ENCODE measurements around the gene SUFU. TPM values are rescaled to one million over a fixed set of nuclear protein-coding genes. Genes with fewer than 3 reads are reported as not detected.
A peak's percentile ranks its signal among the peaks of the same experiment; 100 is the strongest.
"Not testable (repeated sequence)": the region's sequence is repeated elsewhere in the genome, so short reads cannot be mapped to it uniquely, and the experiment has no call there.

SUFU gene
- total RNA-seq, 1 experiment from 2014 or later, result 2.4 TPM

DNA sequence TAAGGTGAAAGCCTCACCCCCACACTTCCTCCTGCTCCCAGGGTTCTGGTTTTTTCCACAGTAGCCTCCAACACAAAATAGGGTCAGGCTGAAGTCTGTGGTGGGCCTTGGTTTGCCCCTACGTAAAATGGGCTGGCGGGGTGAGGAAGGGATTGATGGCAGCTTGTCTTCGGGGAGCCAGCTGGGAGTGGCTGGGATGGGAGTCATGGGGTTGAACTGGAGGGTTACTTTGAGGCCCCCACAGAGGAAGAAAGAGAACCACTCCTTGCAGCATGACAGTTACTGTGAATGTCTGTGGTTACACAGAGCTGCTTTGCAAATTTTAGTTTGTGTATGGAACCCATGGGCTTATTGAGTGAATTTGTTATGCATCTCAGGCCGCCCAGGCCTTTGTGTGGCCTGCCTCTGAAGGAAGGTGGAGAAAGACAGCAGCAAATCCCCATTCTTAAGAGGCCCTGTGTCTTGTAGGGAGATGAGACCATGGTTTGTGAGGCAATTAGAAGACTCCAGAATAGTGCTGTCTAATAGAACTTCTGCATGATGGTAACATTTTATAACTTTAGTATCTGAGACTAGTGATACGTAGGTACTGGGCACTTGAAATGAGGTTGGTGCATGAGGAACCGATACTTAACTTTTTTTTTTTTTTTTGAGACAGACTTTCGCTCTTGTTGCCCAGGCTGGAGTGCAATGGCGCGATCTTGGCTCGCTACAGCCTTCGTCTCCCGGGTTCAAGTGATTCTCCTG, 148.6 kb downstream of the SUFU start:
- no peak for DNase-seq (ENCODE audit: low spot score)
- in situ Hi-C loops (cut with HindIII; ENCODE audit: low sequenced_read_pairs), result no loop called here

DNA sequence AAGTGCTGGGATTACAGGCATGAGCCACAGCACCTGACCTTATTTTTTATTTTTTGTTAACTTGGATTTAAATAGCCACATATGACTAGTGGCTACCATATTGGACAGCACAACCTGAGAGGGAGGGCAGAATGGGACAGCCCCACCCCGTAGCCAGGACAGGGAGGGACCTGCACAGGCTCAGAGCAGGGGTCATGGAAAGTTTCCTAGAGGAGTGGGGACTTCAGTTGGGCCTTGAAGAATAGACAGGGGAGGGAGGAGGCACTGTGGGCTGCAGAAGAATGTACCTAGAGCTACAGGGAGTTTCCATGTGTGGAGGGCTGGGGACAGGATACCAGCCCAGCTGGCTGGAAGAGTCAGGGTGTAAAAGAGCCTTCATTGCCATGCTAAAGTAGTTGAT, 149.3 kb downstream of the SUFU start:
- in situ Hi-C loops (cut with HindIII; ENCODE audit: low sequenced_read_pairs), result no loop called here
- DNase-seq (ENCODE audit: low spot score), result no peak

DNA sequence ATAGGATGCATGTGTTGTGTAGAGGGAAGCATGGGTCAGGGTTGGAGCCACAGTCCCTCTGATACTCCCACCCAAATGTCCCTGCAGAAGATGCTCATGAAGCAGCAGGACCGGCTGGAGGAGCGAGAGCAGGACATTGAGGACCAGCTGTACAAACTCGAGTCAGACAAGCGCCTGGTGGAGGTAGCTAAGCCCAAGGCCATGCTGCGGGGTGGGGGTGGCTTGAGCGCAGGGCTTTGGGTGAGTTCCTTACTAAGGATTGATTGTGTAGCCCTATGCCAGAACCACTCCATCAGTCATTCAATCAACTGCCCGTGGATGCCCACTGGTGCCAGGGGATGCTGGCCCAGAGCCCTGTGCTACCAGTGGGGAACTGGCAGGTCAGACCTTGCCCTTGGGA, 150.8 kb downstream of the SUFU start:
- no peak for DNase-seq (ENCODE audit: low spot score)
- in situ Hi-C loops (cut with HindIII; ENCODE audit: low sequenced_read_pairs), result no loop called here

DNA sequence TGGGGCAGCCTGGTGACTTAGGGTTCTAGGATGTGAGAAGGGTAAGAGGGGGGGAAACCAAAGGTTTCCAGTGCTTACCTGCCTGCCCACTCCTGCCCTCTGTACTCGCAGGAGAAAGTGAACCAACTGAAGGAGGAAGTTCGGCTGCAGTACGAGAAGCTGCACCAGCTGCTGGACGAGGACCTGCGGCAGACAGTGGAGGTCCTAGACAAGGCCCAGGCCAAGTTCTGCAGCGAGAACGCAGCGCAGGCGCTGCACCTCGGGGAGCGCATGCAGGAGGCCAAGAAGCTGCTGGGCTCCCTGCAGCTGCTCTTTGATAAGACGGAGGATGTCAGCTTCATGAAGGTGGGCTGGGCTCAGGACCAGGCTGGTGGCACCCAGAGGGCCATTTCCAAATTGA, 151.2 kb downstream of the SUFU start:
- no peak for DNase-seq (ENCODE audit: low spot score)
- in situ Hi-C loops (cut with HindIII; ENCODE audit: low sequenced_read_pairs), result no loop called here

DNA sequence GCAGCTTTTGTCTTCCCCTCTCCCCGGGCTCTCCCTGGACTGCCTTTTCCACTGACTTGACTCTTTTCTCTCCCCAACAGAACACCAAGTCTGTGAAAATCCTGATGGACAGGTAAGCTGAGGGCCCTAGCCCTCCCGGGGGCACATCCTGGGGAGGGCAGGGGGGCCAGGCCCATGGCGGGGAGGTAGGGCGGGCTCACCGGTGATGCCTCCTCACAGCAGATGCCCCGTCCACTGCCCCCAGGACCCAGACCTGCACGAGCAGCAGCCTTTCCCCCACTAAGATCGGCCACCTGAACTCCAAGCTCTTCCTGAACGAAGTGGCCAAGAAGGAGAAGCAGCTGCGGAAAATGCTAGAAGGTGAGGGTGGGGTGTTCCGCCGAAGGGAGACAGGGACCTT, 152.3 kb downstream of the SUFU start:
- in situ Hi-C loops (cut with HindIII; ENCODE audit: low sequenced_read_pairs), result no loop called here
- DNase-seq (ENCODE audit: low spot score), result no peak

DNA sequence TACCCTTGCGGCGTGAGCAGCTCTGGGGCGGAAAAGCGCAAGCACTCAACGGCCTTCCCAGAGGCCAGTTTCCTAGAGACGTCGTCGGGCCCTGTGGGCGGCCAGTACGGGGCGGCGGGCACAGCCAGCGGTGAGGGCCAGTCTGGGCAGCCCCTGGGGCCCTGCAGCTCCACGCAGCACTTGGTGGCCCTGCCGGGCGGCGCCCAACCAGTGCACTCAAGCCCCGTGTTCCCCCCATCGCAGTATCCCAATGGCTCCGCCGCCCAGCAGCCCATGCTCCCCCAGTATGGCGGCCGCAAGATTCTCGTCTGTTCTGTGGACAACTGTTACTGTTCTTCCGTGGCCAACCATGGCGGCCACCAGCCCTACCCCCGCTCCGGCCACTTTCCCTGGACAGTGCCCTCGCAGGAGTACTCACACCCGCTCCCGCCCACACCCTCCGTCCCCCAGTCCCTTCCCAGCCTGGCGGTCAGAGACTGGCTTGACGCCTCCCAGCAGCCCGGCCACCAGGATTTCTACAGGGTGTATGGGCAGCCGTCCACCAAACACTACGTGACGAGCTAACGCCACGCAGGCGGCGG, 153.1 kb downstream of the SUFU start:
- DNase-seq (ENCODE audit: low spot score), result no peak
- in situ Hi-C loops (cut with HindIII; ENCODE audit: low sequenced_read_pairs), result no loop called here

DNA sequence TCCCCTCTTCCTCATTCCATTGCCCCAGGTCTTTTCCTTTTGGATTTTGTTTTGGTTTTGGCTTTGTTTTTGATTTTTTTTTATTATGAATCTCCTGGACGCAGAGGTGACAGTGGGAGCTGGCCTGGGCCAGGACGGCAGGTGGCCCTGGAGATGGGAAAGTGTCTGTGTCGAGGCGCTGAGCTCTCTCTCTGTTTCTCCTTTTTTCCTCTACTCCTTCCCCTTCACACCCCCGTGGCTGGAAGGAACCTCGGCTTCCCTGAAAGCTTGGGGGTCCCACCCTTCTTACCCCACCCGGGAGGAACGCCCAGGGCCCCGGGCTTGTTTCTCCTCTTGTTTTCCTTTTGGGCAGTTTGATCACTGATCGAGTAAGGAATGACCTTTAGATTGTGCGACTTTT, 153.7 kb downstream of the SUFU start:
- DNase-seq (ENCODE audit: low spot score), result no peak
- in situ Hi-C loops (cut with HindIII; ENCODE audit: low sequenced_read_pairs), result no loop called here

DNA sequence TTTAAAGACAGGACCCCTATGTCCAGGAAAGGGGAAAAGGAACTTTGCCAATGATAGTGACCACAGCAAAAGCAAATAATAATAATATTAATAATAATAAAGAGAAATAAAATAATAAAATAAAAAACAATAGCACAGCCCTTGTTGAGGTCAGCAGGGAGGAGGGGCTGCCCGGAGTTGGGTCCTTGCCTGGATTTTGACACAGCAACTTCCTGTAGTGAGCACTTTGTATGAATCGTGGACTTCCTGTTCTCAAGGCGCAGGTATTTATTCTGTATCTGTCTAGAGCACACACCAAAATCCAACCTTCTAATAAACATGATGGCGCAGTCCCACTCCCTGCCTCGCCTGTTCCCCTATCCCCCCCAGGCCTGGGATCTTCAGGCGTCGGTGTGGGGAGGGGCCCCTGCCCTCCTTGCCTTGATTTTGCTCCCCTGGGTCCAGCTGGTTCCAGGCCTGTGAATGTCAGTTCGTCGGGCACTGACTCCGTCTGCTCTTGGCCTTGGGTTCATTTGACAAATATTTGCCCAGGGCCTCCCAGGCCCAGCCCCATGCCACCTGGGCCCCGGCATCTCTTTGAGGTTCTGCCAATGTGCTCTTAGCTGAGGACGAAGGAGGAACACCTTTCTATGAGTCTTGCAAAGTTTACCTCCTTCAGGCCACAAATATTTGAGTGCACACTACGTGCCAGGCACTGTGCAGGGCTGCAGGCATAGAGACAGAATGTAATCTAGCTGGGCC, 154.4 kb downstream of the SUFU start:
- in situ Hi-C loops (cut with HindIII; ENCODE audit: low sequenced_read_pairs), result no loop called here
- DNase-seq (ENCODE audit: low spot score), result no peak

DNA sequence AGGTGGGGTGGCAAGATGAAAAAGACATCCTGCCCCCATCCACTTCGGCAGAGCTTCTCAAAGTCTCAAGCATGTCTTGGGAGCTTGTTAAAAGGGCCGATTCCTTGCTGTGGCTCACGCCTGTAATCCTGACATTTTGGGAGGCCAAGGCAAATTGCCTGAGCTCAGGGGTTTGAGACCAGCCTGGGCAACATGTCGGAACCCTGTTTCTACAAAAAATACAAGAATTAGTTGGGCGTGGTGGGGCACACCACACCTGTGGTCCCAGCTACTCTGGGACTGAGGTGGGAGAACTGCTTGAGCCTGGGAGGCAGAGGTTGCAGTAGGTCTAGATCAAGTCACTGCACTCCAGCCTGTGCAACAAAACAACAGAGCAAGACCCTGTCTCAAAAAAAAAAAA, 155.0 kb downstream of the SUFU start:
- DNase-seq (ENCODE audit: low spot score), result no peak
- in situ Hi-C loops (cut with HindIII; ENCODE audit: low sequenced_read_pairs), result no loop called here

DNA sequence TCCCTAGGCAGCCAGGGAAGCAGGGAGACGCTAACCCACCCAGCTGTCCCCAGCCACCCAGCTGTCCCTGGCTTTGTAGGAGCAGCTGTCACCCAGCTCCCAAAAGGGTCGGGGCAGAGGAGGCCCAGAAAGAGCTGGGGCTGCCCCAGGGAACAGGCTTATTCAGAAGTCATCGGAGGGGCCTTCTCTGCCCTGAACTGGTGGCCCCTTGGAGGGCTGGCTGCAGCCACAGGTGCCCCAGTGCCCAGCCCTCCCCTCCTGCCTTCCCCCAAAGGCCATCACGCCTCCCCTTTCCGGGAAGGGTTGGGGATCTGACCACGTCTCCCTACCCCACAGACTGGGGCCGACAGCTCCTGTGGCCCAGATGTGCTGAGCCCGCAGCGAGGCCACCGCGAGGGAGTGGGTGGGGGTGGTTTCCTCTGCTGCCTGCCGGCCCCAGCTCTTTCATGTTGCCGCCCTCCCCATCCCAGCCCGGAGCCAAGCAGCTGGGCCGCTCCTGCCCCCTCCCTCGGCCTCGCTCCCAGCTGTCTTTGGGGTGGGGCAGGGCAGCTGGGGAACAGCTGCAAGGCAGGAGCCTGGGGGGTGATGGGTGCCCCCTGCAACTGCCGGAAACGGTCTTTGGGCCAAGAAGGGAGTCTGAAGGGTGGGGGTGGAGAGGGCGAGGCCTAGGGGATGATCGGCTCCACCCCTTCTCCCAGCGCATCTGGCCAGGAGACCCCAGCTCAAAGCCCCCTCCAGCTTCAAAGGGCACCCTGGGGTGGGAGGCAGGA, 157.3 kb downstream of the SUFU start:
- DNase-seq (ENCODE audit: low spot score), result no peak
- in situ Hi-C loops (cut with HindIII; ENCODE audit: low sequenced_read_pairs), result no loop called here

DNA sequence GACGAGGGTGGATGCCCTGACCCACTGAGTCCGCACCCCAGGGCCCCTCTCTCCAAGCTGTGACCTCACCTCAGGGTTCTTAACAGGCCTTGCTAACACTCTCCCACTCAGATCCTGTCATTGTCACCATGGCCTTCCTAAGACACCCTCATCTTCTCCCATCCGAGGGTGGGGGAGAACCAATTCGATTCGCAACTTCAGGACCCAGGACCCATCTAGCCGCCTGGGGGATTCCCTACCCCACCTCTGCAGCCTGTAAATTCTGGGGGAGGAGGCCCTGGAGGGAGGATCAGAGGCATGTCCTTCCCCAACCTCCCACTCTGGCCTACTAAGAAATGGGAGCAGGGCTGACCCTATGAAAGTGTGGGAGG, 157.9 kb downstream of the SUFU start:
- in situ Hi-C loops (cut with HindIII; ENCODE audit: low sequenced_read_pairs), result no loop called here
- DNase-seq (ENCODE audit: low spot score), result no peak

DNA sequence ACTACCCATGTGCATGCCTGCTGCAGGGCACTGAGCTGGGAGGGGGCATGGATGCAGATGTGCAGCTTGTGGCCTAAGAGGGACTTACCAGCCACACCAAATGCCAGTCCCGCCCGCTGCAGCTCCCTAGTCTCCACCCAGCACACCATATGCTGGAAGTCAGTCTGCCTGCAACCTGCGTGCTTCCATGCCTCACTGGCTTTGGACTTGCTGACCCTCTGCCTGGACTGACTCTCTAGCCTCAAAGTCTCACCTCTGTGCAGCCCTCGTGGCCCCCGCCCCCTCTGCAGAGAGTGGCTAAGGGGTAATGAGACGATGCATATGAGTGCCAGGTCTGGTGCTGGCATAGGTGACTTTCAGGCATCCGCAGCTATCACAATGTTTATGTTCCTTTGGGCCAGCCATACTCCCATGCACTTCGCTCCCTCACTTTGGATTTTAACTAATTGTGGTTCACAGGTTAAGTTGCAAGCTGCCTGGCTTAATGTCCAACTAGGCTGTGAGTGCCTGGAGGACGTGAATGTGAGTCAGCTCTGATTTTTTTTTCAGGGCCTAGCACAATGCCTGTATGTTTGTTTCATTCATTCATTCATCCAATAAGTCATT, 162.2 kb downstream of the SUFU start:
- in situ Hi-C loops (cut with HindIII; ENCODE audit: low sequenced_read_pairs), result no loop called here
- DNase-seq (ENCODE audit: low spot score), result no peak

DNA sequence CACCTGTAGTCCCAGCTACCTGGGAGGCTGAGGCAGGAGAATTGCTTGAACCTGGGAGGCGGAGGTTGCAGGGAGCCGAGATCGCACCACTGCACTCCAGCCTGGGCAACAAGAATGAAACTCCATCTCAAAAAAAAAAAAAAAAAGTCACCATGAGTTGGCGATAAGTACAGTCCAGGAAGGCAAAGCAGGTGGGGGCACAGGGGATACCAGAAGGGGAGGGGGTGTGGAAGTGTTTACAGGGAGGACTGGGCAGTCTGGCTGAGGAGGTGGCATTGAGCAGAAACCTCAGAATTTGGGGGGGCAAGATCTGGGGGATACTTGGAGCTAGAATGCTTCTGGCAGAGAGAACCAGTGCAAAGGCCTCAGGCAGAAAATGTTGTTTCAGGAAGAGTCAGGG, 163.6 kb downstream of the SUFU start:
- DNase-seq (ENCODE audit: low spot score); in situ Hi-C loops (cut with HindIII; ENCODE audit: low sequenced_read_pairs): not testable (repeated sequence)

DNA sequence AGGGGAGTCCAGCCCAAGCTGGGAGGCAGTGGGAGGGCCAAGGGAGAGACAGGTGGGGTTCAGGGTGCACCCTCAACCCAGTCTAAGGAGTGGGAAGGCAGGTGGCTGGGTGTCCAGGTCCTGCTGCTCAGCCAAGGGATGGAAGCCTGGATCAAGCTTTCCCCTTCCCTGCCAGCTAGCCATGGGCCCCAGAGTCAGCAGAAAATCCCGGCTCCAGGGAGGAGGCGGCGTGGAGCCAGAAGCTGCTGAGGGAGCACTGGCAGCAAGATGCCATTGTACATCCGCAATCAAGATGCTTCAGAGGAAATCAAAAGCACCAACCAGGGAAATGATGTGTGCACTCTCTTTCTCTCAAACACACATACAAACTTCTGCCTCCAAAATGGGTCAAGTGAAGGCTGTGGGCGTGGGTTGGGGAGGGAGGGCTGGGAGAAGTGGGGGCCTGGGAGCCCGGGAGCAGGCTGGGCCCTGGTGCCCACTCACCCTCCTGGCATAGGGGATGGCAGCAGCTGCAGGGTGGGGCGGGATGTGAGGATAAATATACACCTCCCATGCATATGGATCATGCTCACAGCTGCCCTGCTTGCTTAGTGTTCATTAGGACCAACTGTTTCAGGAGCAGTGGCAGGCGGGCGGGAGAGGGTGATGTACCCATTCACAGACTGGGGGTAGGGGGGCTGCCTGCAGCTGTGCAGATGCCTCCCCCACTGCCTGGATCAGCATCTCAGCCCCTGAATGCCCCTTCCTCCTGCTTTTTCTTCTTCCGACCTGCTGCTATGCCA, 164.7 kb downstream of the SUFU start:
- DNase-seq (ENCODE audit: low spot score), result peak; percentile 37
- in situ Hi-C loops (cut with HindIII; ENCODE audit: low sequenced_read_pairs), result no loop called here

DNA sequence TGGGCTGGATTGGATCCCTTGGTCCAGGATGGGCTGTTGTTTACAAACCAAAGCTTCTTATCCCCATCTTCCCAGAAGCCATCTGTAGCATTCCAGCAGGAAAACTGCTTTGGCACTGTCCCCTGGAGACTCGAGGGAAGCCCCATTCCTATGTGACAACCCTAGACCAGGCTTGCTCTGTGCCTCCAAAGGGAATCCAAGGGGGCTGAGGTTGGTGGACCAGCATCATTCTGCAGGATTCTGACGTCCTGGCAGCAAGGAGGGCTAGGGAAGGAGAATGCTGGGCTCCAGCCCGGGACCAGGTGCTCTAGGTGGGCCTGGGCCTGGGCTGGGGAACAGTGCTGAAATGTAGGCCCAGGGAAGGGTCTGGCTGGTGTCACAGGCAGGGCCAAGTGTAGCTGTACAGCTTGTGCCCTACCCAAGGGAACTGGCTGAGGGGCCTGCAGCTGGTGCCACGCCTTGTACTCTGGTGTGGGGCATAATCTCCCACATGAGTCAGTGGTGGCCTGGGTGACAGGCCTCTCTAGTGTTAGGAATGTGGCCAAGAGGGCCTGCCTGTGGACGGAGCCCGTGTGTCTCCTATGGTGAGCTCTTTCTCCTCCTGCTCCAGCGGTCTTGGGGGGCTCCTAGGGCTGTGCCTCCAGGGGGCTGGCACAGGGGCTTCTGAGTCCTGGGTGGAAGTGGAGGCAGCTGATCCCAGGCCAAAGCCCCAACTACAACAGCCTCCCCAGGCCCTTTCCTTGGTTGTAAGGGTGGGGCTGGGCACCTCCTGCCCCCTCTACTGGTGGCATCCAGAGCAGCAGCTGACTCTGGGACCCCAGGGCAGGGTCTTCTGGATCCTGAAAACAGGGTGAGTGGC, 165.7 kb downstream of the SUFU start:
- DNase-seq (ENCODE audit: low spot score), result no peak

DNA sequence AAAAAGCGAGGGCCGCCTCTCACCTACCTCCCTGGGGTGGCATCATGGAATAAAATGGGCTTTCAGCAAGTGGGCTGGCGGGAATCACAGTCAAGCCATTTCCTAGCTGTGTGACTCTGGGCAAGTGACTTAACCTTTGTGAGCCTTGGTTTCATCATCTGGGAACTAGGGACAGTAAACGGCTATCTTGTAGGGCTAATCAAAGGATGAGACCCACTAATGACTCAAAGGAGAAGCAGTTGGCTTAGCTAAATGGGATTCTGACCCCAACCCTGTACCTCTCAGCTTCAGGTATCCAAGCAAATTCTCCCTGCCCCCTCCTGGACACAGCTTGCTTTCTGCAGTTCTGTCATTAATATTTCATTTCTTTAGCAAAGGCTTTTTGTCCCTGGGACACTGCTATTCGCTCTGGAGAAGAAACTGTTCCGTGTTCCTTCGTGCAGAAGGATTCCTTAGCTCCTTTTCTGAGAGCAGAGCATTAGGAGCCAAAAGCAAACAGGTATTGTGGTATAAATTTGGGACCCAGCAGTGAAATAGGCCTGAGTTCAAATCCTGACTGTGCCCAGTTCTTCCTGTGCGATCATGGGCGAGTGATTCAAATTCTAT, 166.4 kb downstream of the SUFU start:
- DNase-seq (ENCODE audit: low spot score), result no peak
- in situ Hi-C loops (cut with HindIII; ENCODE audit: low sequenced_read_pairs), result no loop called here

More for the DNA sequence above, 165.7 kb downstream of the SUFU start:
- in situ Hi-C loops (cut with HindIII; ENCODE audit: low sequenced_read_pairs), result no loop called here

DNA sequence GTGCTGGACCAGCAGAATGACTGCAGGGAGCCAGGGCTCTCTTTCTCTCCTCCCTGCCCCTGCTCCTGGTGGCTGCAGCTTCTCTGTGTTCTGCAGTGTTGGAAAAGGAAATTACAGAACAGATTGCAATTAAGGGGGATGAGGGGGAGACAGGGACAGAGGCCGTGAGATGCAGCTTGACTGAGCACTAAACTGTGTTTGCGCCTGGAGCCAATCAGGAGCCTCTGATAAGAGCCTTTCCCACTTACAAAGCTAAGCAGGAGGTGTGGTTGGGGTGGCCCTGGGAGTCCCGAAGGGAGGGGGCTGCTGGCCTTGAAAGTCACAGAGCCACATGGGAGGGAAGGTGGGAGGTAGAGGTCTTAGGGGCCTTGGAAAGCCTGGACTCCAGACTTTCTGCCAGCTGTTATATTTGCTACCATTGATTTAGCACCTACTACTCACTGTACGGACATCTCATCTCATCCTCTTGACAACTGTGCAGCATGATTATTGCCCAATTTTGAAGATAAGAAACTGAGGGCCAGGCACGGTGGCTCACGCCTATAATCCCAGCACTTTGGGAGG, 167.2 kb downstream of the SUFU start:
- peak; percentile 57 for DNase-seq (ENCODE audit: low spot score)
- in situ Hi-C loops (cut with HindIII; ENCODE audit: low sequenced_read_pairs), result no loop called here

Data from G401 (cell line).